Upper lobe of left lung (tissue), 4 donors: ENCODE data around the gene GPS2.

Source experiments
- CTCF ChIP-seq, 6 experiments: fragments of 450-650 bp in 4 of 6; fragments of 200-600 bp in 2 of 6; sonication (generic) in 2 of 6; IDR thresholded peaks; one replicate each; pipeline ENCODE4 v1.5.1; 2016 to 2019; ENCODE audit warnings: antibody characterized with exemption in 6 of 6
- EP300 ChIP-seq, 4 donors: sonication (generic); formaldehyde crosslinking; IDR thresholded peaks; one replicate each; pipeline ENCODE4 v1.5.1; 2017; ENCODE audit warnings: antibody characterized with exemption in 4 of 4, control low read depth in 2 of 4
- POLR2A ChIP-seq, 4 donors: fragments of 450-650 bp; IDR thresholded peaks; one replicate each; pipeline ENCODE4 v1.5.1; 2016 to 2017; ENCODE audit warnings: antibody characterized with exemption in 4 of 4, mild to moderate bottlenecking in 2 of 4

GRCh38 chr17:7294614-7295153 lies 20.5 kb downstream of the GPS2 start, which contains the start of gene YBX2:
- TF ChIP-seq CTCF (IDR thresholded peaks at IDR 0.05) (no peak), EP300 (IDR thresholded peaks at IDR 0.05) (no peak), POLR2A (IDR thresholded peaks at IDR 0.05) (no peak)
